GM12801 (cell line): ENCODE data around the gene STXBP6.

Experiments used
- TF ChIP-seq, protein P1 (sequence below): IDR thresholded peaks from one replicate; pipeline ENCODE4 v1.5.1; 2011; ENCODE audit warnings: control low read depth; ENCODE audit not compliant: insufficient read length; ENCODE audit errors: extremely low read depth

Gene STXBP6

DNA sequence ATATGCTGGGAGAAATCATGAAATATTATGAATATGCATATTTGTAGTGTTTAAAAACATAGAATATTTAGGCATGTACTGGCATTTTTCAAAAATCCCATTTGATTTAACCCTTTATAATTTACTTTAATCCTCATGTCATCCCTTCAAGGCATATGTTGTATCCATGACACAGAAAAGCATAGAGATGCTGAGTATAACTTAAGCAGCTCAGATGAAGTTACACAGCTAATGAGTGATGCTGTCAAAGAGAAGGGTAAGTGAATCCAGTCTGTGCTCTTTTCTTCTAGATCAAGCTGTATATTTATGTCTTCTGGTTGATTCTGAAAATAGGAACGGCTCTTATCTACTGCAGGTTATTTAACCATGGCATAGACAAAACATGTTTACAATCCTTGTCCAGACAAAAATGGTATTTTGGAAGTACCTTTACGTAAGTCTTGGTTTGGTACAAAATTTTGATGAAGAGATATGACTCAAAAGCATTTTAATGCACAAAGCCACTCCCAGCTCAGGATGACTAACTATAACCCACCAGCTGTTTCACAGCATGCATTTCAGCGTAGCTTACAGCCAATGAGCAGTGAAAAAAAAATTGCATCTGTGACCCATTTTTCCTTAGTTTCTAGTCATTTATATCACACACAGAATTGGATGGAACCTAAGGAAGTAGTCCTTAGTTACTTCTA, 201.7 kb downstream of the STXBP6 start:
- TF ChIP-seq, protein P1, sequence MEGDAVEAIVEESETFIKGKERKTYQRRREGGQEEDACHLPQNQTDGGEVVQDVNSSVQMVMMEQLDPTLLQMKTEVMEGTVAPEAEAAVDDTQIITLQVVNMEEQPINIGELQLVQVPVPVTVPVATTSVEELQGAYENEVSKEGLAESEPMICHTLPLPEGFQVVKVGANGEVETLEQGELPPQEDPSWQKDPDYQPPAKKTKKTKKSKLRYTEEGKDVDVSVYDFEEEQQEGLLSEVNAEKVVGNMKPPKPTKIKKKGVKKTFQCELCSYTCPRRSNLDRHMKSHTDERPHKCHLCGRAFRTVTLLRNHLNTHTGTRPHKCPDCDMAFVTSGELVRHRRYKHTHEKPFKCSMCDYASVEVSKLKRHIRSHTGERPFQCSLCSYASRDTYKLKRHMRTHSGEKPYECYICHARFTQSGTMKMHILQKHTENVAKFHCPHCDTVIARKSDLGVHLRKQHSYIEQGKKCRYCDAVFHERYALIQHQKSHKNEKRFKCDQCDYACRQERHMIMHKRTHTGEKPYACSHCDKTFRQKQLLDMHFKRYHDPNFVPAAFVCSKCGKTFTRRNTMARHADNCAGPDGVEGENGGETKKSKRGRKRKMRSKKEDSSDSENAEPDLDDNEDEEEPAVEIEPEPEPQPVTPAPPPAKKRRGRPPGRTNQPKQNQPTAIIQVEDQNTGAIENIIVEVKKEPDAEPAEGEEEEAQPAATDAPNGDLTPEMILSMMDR, result no peak

DNA sequence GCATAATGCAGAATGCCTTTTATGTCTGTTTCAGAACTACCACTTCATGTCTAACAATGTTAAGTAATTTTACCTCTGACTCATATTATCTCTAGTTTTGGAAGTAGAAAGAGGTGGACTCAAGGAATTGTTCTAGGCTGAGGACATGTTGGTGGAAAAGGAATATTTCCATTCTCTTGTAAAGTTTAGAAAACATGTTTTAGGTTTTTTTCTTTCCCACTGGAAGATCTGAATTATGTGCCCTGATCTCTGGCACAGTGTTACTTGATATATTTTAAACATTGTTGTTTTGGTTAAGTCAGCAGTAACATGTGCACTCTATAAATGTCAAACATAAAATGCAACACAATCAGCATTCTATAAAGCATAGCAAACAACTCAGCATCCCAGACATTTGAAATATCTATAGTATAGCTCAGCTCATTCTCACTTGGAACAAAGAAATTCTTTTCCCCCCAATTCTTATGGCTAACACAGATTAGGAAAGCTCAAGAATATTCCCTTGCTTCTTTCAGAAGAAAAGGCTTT, 202.3 kb downstream of the STXBP6 start:
- TF ChIP-seq, protein P1, result no peak

- TF ChIP-seq, protein P1, result no peak
These were observed 203.7 kb downstream of the STXBP6 start for GRCh38 chr14:24846261-24846660.

- TF ChIP-seq, protein P1, result no peak
These were observed 204.1 kb downstream of the STXBP6 start for GRCh38 chr14:24845851-24846250.

DNA sequence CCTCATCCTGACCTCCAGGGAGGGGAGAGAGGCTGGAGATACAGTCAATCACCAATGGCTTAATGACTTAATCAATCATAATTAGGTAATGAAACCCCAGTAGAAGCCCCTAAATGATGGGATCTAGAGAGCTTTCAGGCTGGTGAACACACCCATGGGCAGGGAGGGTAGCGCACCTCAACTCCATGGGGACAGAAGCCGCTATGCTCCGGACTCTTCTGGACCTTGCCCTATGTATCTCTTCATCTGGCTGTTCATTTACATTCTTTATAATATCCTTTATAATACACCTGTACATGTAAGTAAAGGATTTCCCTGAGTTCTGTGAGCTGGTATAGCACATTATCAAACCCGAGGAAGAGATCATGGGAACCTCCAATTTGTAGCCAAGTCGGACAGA, 205.9 kb downstream of the STXBP6 start:
- TF ChIP-seq, protein P1, result no peak

GRCh38 chr14:24843494-24843893, 206.5 kb downstream of the STXBP6 start:
- TF ChIP-seq, protein P1, result no peak

GRCh38 chr14:24840204-24840893, 209.6 kb downstream of the STXBP6 start:
- TF ChIP-seq, protein P1, result no peak
